ENCODE results near the gene GLB1L3. TPM values are rescaled to one million over a fixed set of nuclear protein-coding genes. Genes with fewer than 3 reads are reported as not detected.

Gene GLB1L3
- total RNA-seq, 2 donors from 2014 or later: 2.3 to 7.1 TPM

GRCh38 chr11:134289789-134290188 is 13.6 kb downstream of the GLB1L3 start:
- Mint-ChIP-seq H3K4me3 (no peak overlapping the region), H3K9me3 (no peaks in the 10 kb centered on the region), H3K27me3 (ENCODE audit: insufficient read depth) (no peaks in the 10 kb centered on the region), H3K36me3 (ENCODE audit: low read depth) (no peaks in the 10 kb centered on the region), H3K27ac (no peak overlapping the region), H3K4me1 (no peaks in the 10 kb centered on the region)
- no peak overlapping the region for H3K9ac ChIP-seq (ENCODE audit: extremely low read depth, low read length, poor library complexity, severe bottlenecking)
- TF ChIP-seq CTCF (conservative IDR thresholded peaks at IDR 0.05): no peak
- H3K4me1 ChIP-seq (ENCODE audit: control insufficient read depth, insufficient read depth, low read length): no peaks in the 10 kb centered on the region
- DNase-seq: no peak
- 68 to 76% methylated on average over 3 to 12 of the region's 12 CpGs for WGBS, 2 experiments (ENCODE audit: insufficient coverage in 1 of 2, insufficient read length in 1 of 2)
- no peaks in the 10 kb centered on the region for H3K36me3 ChIP-seq (ENCODE audit: control insufficient read depth, insufficient read depth, low read length)
- no peaks in the 10 kb centered on the region for H3K27me3 ChIP-seq (ENCODE audit: control insufficient read depth, insufficient read depth, low read length, poor library complexity, severe bottlenecking)
- H3K27ac ChIP-seq (ENCODE audit: low read depth, low read length): no peak overlapping the region
- no peak overlapping the region for H3K4me3 ChIP-seq (ENCODE audit: low read length)
- no peaks in the 10 kb centered on the region for H3K9me3 ChIP-seq (ENCODE audit: control insufficient read depth, low read length)

- no peak overlapping the region for H3K27ac Mint-ChIP-seq
- TF ChIP-seq CTCF (conservative IDR thresholded peaks at IDR 0.05): no peak
- no peak overlapping the region for H3K4me3 Mint-ChIP-seq
- no peak for DNase-seq
- H3K4me1 ChIP-seq (ENCODE audit: control insufficient read depth, insufficient read depth, low read length): no peaks in the 10 kb centered on the region
- no peak overlapping the region for H3K9ac ChIP-seq (ENCODE audit: extremely low read depth, low read length, poor library complexity, severe bottlenecking)
- no peaks in the 10 kb centered on the region for H3K9me3 Mint-ChIP-seq
- H3K4me3 ChIP-seq (ENCODE audit: low read length): no peak overlapping the region
- no peaks in the 10 kb centered on the region for H3K27me3 Mint-ChIP-seq (ENCODE audit: insufficient read depth)
- H3K36me3 Mint-ChIP-seq (ENCODE audit: low read depth): no peaks in the 10 kb centered on the region
- H3K27ac ChIP-seq (ENCODE audit: low read depth, low read length): no peak overlapping the region
- no peaks in the 10 kb centered on the region for H3K36me3 ChIP-seq (ENCODE audit: control insufficient read depth, insufficient read depth, low read length)
- H3K9me3 ChIP-seq (ENCODE audit: control insufficient read depth, low read length): no peaks in the 10 kb centered on the region
- H3K4me1 Mint-ChIP-seq: no peaks in the 10 kb centered on the region
- H3K27me3 ChIP-seq (ENCODE audit: control insufficient read depth, insufficient read depth, low read length, poor library complexity, severe bottlenecking): no peaks in the 10 kb centered on the region
- 92 to 97% methylated on average over 4 to 7 of the region's 7 CpGs for WGBS, 2 experiments (ENCODE audit: insufficient coverage in 1 of 2, insufficient read length in 1 of 2)
Observed at GRCh38 chr11:134290646-134291045, 14.5 kb downstream of the GLB1L3 start.

DNA sequence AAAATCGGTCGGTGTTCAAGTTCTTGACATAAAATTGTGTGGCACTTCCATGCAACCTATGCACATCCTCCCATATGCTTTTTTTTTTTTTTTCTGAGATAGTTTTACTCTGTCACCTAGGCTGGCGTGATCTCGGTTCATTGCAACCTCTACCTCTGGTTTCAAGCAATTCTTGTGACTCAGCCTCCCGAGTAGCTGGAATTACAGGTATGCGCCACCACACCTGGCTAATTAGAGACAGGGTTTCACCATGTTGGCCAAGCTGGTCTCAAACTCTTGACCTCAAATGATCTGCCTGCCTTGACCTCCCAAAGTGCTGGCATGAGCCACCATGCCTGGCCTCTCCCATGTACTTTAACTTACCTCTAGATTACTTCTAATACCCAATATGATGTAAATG is 15.0 kb downstream of the GLB1L3 start:
- H3K27me3 Mint-ChIP-seq (ENCODE audit: insufficient read depth): no peaks in the 10 kb centered on the region
- no peaks in the 10 kb centered on the region for H3K36me3 Mint-ChIP-seq (ENCODE audit: low read depth)

More for the DNA sequence above, 15.0 kb downstream of the GLB1L3 start:
- no peak overlapping the region for H3K27ac ChIP-seq (ENCODE audit: low read depth, low read length)
- 88 to 89% methylated on average over 6 of the region's 6 CpGs for WGBS, 2 experiments (ENCODE audit: insufficient coverage in 1 of 2, insufficient read length in 1 of 2)
- no peak overlapping the region for H3K4me3 ChIP-seq (ENCODE audit: low read length)
- no peak for TF ChIP-seq CTCF (conservative IDR thresholded peaks at IDR 0.05)
- H3K9ac ChIP-seq (ENCODE audit: extremely low read depth, low read length, poor library complexity, severe bottlenecking): no peak overlapping the region
- H3K36me3 ChIP-seq (ENCODE audit: control insufficient read depth, insufficient read depth, low read length): no peaks in the 10 kb centered on the region
- H3K27me3 ChIP-seq (ENCODE audit: control insufficient read depth, insufficient read depth, low read length, poor library complexity, severe bottlenecking): no peaks in the 10 kb centered on the region
- DNase-seq: no peak
- no peaks in the 10 kb centered on the region for H3K9me3 ChIP-seq (ENCODE audit: control insufficient read depth, low read length)
- H3K27ac Mint-ChIP-seq: no peak overlapping the region
- no peaks in the 10 kb centered on the region for H3K4me1 ChIP-seq (ENCODE audit: control insufficient read depth, insufficient read depth, low read length)
- no peak overlapping the region for H3K4me3 Mint-ChIP-seq
- no peaks in the 10 kb centered on the region for H3K9me3 Mint-ChIP-seq
- H3K4me1 Mint-ChIP-seq: no peaks in the 10 kb centered on the region

Data from endodermal cell (in vitro differentiated cells).